HG03064 (cell line): ENCODE measurements around the gene SRSF10.

Experiments
- ATAC-seq: cut with Tn5 transposase; IDR thresholded peaks from one replicate; pipeline ENCODE4 v1.9.1; 2021; ENCODE audit warnings: low read depth; ENCODE audit not compliant: unreplicated experiment

Gene SRSF10

GRCh38 chr1:23914921-23915320 is 65.2 kb downstream of the SRSF10 start:
- no peak for ATAC-seq
